ENCODE measurements around the gene GREB1L.

The GREB1L gene

GRCh38 chr18:21454725-21455124 is 212.7 kb downstream of the GREB1L start:
- no peaks in the 10 kb centered on the region for H3K9me3 ChIP-seq
- TF ChIP-seq CTCF (IDR thresholded peaks at IDR 0.05; ENCODE audit: low read depth, low read length): no peak
- no peak overlapping the region for H3K4me3 ChIP-seq (ENCODE audit: low read depth, low read length)
- no peaks in the 10 kb centered on the region for H3K36me3 ChIP-seq
- H3K4me1 ChIP-seq: no peaks in the 10 kb centered on the region
- no peak for DNase-seq
- H3K27me3 ChIP-seq: no peaks in the 10 kb centered on the region

- no peaks in the 10 kb centered on the region for H3K27me3 ChIP-seq
- no peak for TF ChIP-seq CTCF (IDR thresholded peaks at IDR 0.05; ENCODE audit: low read depth, low read length)
Observed at GRCh38 chr18:21456428-21457178, 214.6 kb downstream of the GREB1L start.

GRCh38 chr18:21457179-21457535 is 215.1 kb downstream of the GREB1L start:
- no peak for TF ChIP-seq CTCF (IDR thresholded peaks at IDR 0.05; ENCODE audit: low read depth, low read length)
- no peak overlapping the region for H3K4me3 ChIP-seq (ENCODE audit: low read depth, low read length)
- H3K27me3 ChIP-seq: no peaks in the 10 kb centered on the region
- no peaks in the 10 kb centered on the region for H3K4me1 ChIP-seq
- H3K9me3 ChIP-seq: no peaks in the 10 kb centered on the region
- H3K36me3 ChIP-seq: no peaks in the 10 kb centered on the region
- no peak for DNase-seq

More at GRCh38 chr18:21456428-21457178, 214.6 kb downstream of the GREB1L start:
- DNase-seq: no peak
- Histone ChIP-seq H3K9me3 (no peaks in the 10 kb centered on the region), H3K4me1 (no peaks in the 10 kb centered on the region), H3K4me3 (ENCODE audit: low read depth, low read length) (no peak overlapping the region), H3K36me3 (no peaks in the 10 kb centered on the region)

GRCh38 chr18:21458310-21458709 is 216.3 kb downstream of the GREB1L start:
- H3K4me1 ChIP-seq: no peaks in the 10 kb centered on the region
- DNase-seq: no peak
- TF ChIP-seq CTCF (IDR thresholded peaks at IDR 0.05; ENCODE audit: low read depth, low read length): no peak
- no peaks in the 10 kb centered on the region for H3K36me3 ChIP-seq
- no peaks in the 10 kb centered on the region for H3K9me3 ChIP-seq
- H3K4me3 ChIP-seq (ENCODE audit: low read depth, low read length): no peak overlapping the region
- H3K27me3 ChIP-seq: no peaks in the 10 kb centered on the region

- Histone ChIP-seq H3K27me3 (no peaks in the 10 kb centered on the region), H3K4me1 (no peaks in the 10 kb centered on the region), H3K36me3 (no peaks in the 10 kb centered on the region), H3K9me3 (no peaks in the 10 kb centered on the region), H3K4me3 (ENCODE audit: low read depth, low read length) (no peak overlapping the region)
- no peak for DNase-seq
- no peak for TF ChIP-seq CTCF (IDR thresholded peaks at IDR 0.05; ENCODE audit: low read depth, low read length)
Observed at GRCh38 chr18:21458788-21459187, 216.8 kb downstream of the GREB1L start.

GRCh38 chr18:21459706-21460286 is 217.8 kb downstream of the GREB1L start:
- no peak for TF ChIP-seq CTCF (IDR thresholded peaks at IDR 0.05; ENCODE audit: low read depth, low read length)
- H3K4me1 ChIP-seq: no peaks in the 10 kb centered on the region
- H3K27me3 ChIP-seq: no peaks in the 10 kb centered on the region
- DNase-seq: no peak
- no peak overlapping the region for H3K4me3 ChIP-seq (ENCODE audit: low read depth, low read length)
- H3K9me3 ChIP-seq: no peaks in the 10 kb centered on the region
- H3K36me3 ChIP-seq: no peaks in the 10 kb centered on the region

All from BE2C (cell line).